CD4-positive, alpha-beta T cell (primary cell): ENCODE measurements around the gene TMEM117. TPM values are rescaled to one million over a fixed set of nuclear protein-coding genes. Genes with fewer than 3 reads are reported as not detected.

Experiments used
- ATAC-seq: fragments of 200-7000 bp; cut with Tn5 transposase; one replicate; pipeline ENCODE4 v1.10.0; 2022; ENCODE audit warnings: mild to moderate bottlenecking; ENCODE audit not compliant: poor library complexity
- CTCF ChIA-PET: fragments of 350-600 bp; sonication (Branson Sonifier 250); formaldehyde crosslinking; loops from one replicate; lab custom pipeline; 2021; ENCODE audit warnings: antibody characterized with exemption, inconsistent platforms; lab: Charles Lee
- POLR2A ChIA-PET: fragments of 350-600 bp; sonication (Branson Sonifier 250); formaldehyde crosslinking; loops from one replicate; lab custom pipeline; 2021; ENCODE audit warnings: antibody characterized with exemption, inconsistent platforms; lab: Charles Lee
- DNase-seq, 14 experiments: peaks; one replicate each; pipeline ENCODE4 v3.0.0-alpha.2; 2013 to 2020; ENCODE audit warnings: mixed read lengths in 2 of 14
- H3K27ac ChIP-seq, 2 donors: one replicate each; pipeline versions ENCODE4 v1.5.1 to v1.7.0; 2013; ENCODE audit warnings: low read length in 2 of 2, low read depth in 1 of 2, mild to moderate bottlenecking in 1 of 2
- H3K27me3 ChIP-seq, 2 experiments: 1 replicate in 1 of 2; 2 replicates in 1 of 2; pipeline versions ENCODE4 v1.6.1 to v1.7.0; 2013; ENCODE audit warnings: low read length in 2 of 2, control low read depth in 1 of 2, mild to moderate bottlenecking in 1 of 2, moderate library complexity in 1 of 2; ENCODE audit not compliant: insufficient read depth in 2 of 2, control insufficient read depth in 1 of 2
- H3K36me3 ChIP-seq: one replicate; pipeline ENCODE4 v1.6.1; 2013; ENCODE audit warnings: low read length, control low read depth; ENCODE audit not compliant: insufficient read depth
- H3K4me1 ChIP-seq: one replicate; pipeline ENCODE4 v1.6.1; 2013; ENCODE audit warnings: low read length, control low read depth; ENCODE audit not compliant: insufficient read depth
- H3K4me3 ChIP-seq: one replicate; pipeline ENCODE4 v1.5.1; 2013; ENCODE audit warnings: mild to moderate bottlenecking, low read length, moderate library complexity
- H3K9me3 ChIP-seq, 2 experiments: 1 replicate in 1 of 2; 2 replicates in 1 of 2; pipeline versions ENCODE4 v1.6.1 to v1.7.0; 2013; ENCODE audit warnings: low read length in 2 of 2, mild to moderate bottlenecking in 2 of 2, control low read depth in 1 of 2, moderate library complexity in 1 of 2; ENCODE audit not compliant: control insufficient read depth in 1 of 2, insufficient read depth in 1 of 2
- H3K27ac Mint-ChIP-seq: one replicate; pipeline ENCODE4 v1.8.0; 2020; ENCODE audit warnings: mixed read lengths
- H3K27me3 Mint-ChIP-seq: one replicate; pipeline ENCODE4 v1.8.0; 2021; ENCODE audit warnings: mixed read lengths
- H3K36me3 Mint-ChIP-seq: one replicate; pipeline ENCODE4 v1.8.0; 2021; ENCODE audit warnings: low read depth, mixed read lengths
- H3K4me1 Mint-ChIP-seq: one replicate; pipeline ENCODE4 v1.8.0; 2021; ENCODE audit warnings: low read depth, mixed read lengths
- H3K4me3 Mint-ChIP-seq: one replicate; pipeline ENCODE4 v1.8.0; 2020; ENCODE audit warnings: mild to moderate bottlenecking, mixed read lengths
- H3K9me3 Mint-ChIP-seq: one replicate; pipeline ENCODE4 v1.8.0; 2020; ENCODE audit warnings: mixed read lengths
- CTCF ChIP-seq: fragments of 200-600 bp; IDR thresholded peaks from one replicate; pipeline ENCODE4 v1.8.0; 2022; ENCODE audit warnings: antibody characterized with exemption, mild to moderate bottlenecking
- intact Hi-C, 2 experiments: fragments of 100-400 bp; cut with DNase I in 1 of 2; cut with micrococcal nuclease in 1 of 2; formaldehyde crosslinking; loops; one replicate each; pipeline versions ENCODE4 v1.15.1 to v1.9.0; 2023 to 2025; cut with DNase I, micrococcal nuclease
- total RNA-seq, 174 experiments: library from RNA in 2 of 174; stranded (reverse) in 2 of 174; gene quantifications; one replicate each; pipeline ENCODE4 v1.2.3 and lab custom pipeline; 2021 to 2026

The TMEM117 gene
- total RNA-seq, 2 experiments from 2014 or later: 3.4 to 4.4 TPM

- no peak overlapping the region for H3K27ac ChIP-seq
- no peak overlapping the region for H3K4me3 ChIP-seq
- H3K36me3 ChIP-seq: no peaks in the 10 kb centered on the region
- H3K9me3 Mint-ChIP-seq: no peaks in the 10 kb centered on the region
- no peaks in the 10 kb centered on the region for H3K9me3 ChIP-seq
- no peak overlapping the region for H3K27ac Mint-ChIP-seq
- CTCF ChIA-PET: no interaction called here
- H3K4me3 Mint-ChIP-seq: no peak overlapping the region
- POLR2A ChIA-PET: no interaction called here
- DNase-seq: no peak
- H3K27me3 Mint-ChIP-seq: no peaks in the 10 kb centered on the region
- no peaks in the 10 kb centered on the region for H3K4me1 ChIP-seq
- H3K27me3 ChIP-seq: no peaks in the 10 kb centered on the region
- no peaks in the 10 kb centered on the region for H3K4me1 Mint-ChIP-seq
- no peaks in the 10 kb centered on the region for H3K36me3 Mint-ChIP-seq
- ATAC-seq: no peak
- no peak for TF ChIP-seq CTCF
- intact Hi-C loops: no loop called here
Observed at GRCh38 chr12:44158746-44159145, 322.9 kb downstream of the TMEM117 start.

DNA sequence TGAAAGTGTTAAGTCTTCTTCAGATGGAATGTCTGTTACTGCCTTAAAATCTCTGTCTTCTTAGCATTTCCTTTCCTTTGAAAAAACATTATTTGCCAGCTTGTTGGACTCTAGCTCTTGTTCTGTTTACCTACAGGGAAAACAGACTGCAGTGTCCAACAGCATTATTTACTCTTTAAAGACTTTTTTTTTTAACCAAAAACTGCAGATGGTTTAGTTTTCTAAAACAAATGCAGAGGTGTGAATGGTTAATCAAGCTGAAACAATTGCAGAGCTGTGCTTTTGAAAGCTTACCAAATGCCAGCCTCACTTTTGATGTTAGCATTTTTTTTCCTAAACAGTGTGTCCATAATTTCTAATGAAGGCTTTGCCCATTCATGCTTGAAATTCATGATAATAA, 323.3 kb downstream of the TMEM117 start:
- Histone ChIP-seq H3K9me3 (no peaks in the 10 kb centered on the region), H3K36me3 (no peaks in the 10 kb centered on the region), H3K4me1 (no peaks in the 10 kb centered on the region), H3K4me3 (no peak overlapping the region), H3K27ac (no peak overlapping the region), H3K27me3 (no peaks in the 10 kb centered on the region)
- ChIA-PET POLR2A (no interaction called here), CTCF (no interaction called here)
- Mint-ChIP-seq H3K4me1 (no peaks in the 10 kb centered on the region), H3K27me3 (no peaks in the 10 kb centered on the region), H3K9me3 (no peaks in the 10 kb centered on the region), H3K4me3 (no peak overlapping the region), H3K27ac (no peak overlapping the region), H3K36me3 (no peaks in the 10 kb centered on the region)
- DNase-seq: no peak
- no peak for TF ChIP-seq CTCF
- ATAC-seq: no peak
- intact Hi-C loops: no loop called here

- Histone ChIP-seq H3K27me3 (no peaks in the 10 kb centered on the region), H3K4me3 (no peak overlapping the region), H3K36me3 (no peaks in the 10 kb centered on the region), H3K4me1 (no peaks in the 10 kb centered on the region), H3K27ac (no peak overlapping the region), H3K9me3 (no peaks in the 10 kb centered on the region)
- ATAC-seq: no peak
- intact Hi-C loops: no loop called here
- no peak for TF ChIP-seq CTCF
- H3K27ac Mint-ChIP-seq: no peak overlapping the region
- no peaks in the 10 kb centered on the region for H3K36me3 Mint-ChIP-seq
- H3K4me3 Mint-ChIP-seq: no peak overlapping the region
- no peaks in the 10 kb centered on the region for H3K9me3 Mint-ChIP-seq
- DNase-seq: no peak
- no peaks in the 10 kb centered on the region for H3K27me3 Mint-ChIP-seq
- H3K4me1 Mint-ChIP-seq: no peaks in the 10 kb centered on the region
- ChIA-PET CTCF (no interaction called here), POLR2A (no interaction called here)
Observed at GRCh38 chr12:44159862-44160261, 324.0 kb downstream of the TMEM117 start.
